MM.1S (cell line): ENCODE measurements around the gene CD109.

ENCODE experiments used
- CTCF ChIP-seq: fragments of 300-600 bp; sonication (generic); IDR thresholded peaks from 2 replicates; pipeline ENCODE4 v1.5.1; 2016; ENCODE audit warnings: antibody characterized with exemption, low read length, mixed read lengths
- EZH2 ChIP-seq: fragments of 300-600 bp; sonication (generic); optimal IDR thresholded peaks from 2 replicates; pipeline ENCODE3; 2017; ENCODE audit warnings: low read depth, mild to moderate bottlenecking, antibody characterized with exemption, low read length, mixed read lengths

DNA sequence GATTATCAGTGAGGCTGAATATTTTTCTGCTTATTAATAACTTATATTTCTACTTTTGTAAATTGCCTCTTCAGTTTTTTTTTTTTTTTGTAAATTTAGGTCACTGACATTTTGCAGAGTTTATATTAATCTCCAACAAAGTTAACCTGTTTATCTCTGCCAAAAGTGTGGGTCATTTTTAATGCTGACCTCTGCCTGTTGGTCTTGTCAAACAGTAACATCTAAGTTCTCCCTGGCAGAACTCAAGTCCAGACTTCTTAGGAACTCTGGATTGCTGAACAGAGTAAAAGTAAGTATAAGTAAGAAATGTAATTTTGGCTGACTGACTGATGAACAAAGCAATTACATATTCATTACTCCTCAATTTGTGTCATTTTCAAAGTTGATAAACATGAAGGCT, 83.9 kb downstream of the CD109 start:
- TF ChIP-seq CTCF (no peak), EZH2 (no peak)
